ENCODE results near the gene WNT4. TPM values are rescaled to one million over a fixed set of nuclear protein-coding genes. Genes with fewer than 3 reads are reported as not detected.

WNT4 gene
- total RNA-seq, 2 donors from 2014 or later: 0.52 to 1.3 TPM

Other genes with a start within 250 kb of the WNT4 start
- 100 to 1,000 TPM in 1 of 2 donors, 10 to 100 TPM in 1; 87.7 to 179 TPM for gene HSPG2, start 205.8 kb downstream of the WNT4 start, total RNA-seq
- over 10,000 TPM; 12,815 to 27,120 TPM for gene CELA3B, start 166.1 kb downstream of the WNT4 start, total RNA-seq
- gene CELA3A, start 141.4 kb downstream of the WNT4 start, total RNA-seq: over 10,000 TPM; 37,316 to 51,622 TPM
- 10 to 100 TPM; 39.9 to 72.1 TPM for gene CDC42, start 90.4 kb downstream of the WNT4 start, total RNA-seq

Measured in body of pancreas (tissue), 2 donors.